GM12892 (cell line): ENCODE results near the gene ASB3.
A peak's percentile ranks its signal among the peaks of the same experiment; 100 is the strongest.
"Not testable (repeated sequence)": the region's sequence is repeated elsewhere in the genome, so short reads cannot be mapped to it uniquely, and the experiment has no call there.

ENCODE experiments used
- DNase-seq: peaks from one replicate; pipeline ENCODE4 v3.0.0; 2011; ENCODE audit not compliant: insufficient read length
- FAIRE-seq: peaks from 2 replicates; lab custom pipeline; 2011; peaks lifted over from hg19 to GRCh38; lab: Jason Lieb, UNC
- POLR2A ChIP-seq: IDR thresholded peaks from 2 replicates; pipeline ENCODE4 v1.6.1; 2011; ENCODE audit warnings: low read depth, low read length, control low read depth
- POLR2AphosphoS5 ChIP-seq: IDR thresholded peaks from 2 replicates; pipeline ENCODE4 v1.6.1; 2011; ENCODE audit warnings: low read depth, low read length, control low read depth
- TAF1 ChIP-seq: IDR thresholded peaks from 2 replicates; pipeline ENCODE4 v1.6.1; 2011; ENCODE audit warnings: low read depth, mild to moderate bottlenecking, control low read depth, low read length, borderline replicate concordance

The ASB3 gene

DNA sequence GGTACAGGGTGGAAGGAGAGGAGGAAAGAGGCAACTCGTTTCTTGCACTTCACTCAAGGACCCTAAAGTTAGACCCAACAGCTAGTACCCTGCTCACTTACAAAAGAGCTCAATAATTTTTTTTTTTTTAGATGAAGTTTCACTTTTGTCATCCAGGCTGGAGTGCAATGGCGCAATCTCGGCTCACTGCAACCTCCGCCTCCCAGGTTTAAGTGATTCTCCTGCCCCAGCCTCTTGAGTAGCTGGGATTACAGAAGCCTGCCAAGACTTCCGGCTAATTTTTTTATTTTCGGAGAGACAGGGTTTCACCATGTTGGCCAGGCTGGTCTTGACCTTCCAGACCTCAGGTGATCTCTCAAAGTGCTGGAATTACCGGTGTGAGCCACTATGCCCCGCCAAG lies 4.1 kb downstream of the ASB3 start:
- DNase-seq (no peak), FAIRE-seq (no peak)
- TF ChIP-seq POLR2A (no peak), TAF1 (no peak), POLR2AphosphoS5 (no peak)

GRCh38 chr2:53780056-53780455 lies 6.7 kb downstream of the ASB3 start:
- TF ChIP-seq TAF1, result no peak
- TF ChIP-seq POLR2A, result no peak
- TF ChIP-seq POLR2AphosphoS5, result no peak
- DNase-seq (no peak), FAIRE-seq (no peak)

DNA sequence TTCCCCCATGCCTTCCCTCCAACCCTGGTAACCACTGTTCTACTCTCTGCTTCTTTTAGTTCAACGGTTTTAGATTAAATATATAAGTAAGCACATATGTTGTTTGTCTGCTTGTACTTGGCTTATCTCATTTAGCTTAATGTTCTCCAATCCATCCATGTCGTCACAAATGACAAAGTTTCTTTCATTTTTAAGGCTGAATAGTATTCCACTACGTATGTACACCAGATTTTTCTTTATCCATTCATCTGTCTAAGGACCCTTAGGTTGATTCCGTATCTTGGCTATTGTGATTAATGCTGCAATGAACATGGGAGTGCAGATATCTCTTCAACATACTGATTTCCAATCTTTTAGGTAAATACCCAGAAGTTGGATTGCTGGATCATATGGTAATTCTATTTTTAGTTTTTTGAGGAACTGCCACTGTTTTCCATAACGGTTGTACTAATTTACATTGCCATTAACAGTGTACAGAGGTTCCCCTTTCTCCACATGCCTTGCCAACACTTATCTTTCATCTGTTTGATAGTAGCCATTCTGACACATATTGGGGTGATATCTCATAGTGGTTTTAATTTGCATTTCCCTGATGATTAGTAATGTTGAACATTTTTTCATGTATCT lies 8.1 kb downstream of the ASB3 start:
- DNase-seq (no peak), FAIRE-seq (peak; percentile 24)
- TF ChIP-seq POLR2AphosphoS5, result no peak
- TF ChIP-seq POLR2A, result no peak
- no peak for TF ChIP-seq TAF1

DNA sequence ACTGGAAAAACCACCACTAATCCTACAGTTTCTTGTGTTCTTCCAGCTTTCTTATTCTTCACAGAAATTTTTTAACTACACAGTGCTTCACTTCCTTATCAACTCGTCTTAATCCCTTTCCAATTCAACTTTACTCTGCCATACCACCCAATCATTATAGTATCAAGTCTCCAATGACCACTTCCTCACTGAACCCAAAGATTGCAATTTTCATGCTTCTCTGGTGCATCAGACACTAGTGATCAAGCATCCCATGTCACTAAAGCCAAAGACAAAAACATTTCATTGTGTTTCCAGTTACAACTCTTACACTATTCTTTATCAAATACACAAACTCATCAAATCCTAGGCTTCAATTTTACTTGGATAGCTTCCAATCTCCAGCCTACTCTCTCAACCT lies 9.6 kb downstream of the ASB3 start:
- FAIRE-seq (no peak), DNase-seq (no peak)
- TF ChIP-seq POLR2A (no peak), TAF1 (no peak), POLR2AphosphoS5 (no peak)

- no peak for TF ChIP-seq POLR2AphosphoS5
- TF ChIP-seq POLR2A, result no peak
- no peak for TF ChIP-seq TAF1
- DNase-seq (no peak), FAIRE-seq (no peak)
Measured at GRCh38 chr2:53770264-53770663, 16.5 kb downstream of the ASB3 start.

- FAIRE-seq (peak; percentile 76), DNase-seq (no peak)
- TF ChIP-seq POLR2A, result no peak
- TF ChIP-seq POLR2AphosphoS5, result no peak
- TF ChIP-seq TAF1, result no peak
Measured at GRCh38 chr2:53769318-53769945, 17.3 kb downstream of the ASB3 start.

DNA sequence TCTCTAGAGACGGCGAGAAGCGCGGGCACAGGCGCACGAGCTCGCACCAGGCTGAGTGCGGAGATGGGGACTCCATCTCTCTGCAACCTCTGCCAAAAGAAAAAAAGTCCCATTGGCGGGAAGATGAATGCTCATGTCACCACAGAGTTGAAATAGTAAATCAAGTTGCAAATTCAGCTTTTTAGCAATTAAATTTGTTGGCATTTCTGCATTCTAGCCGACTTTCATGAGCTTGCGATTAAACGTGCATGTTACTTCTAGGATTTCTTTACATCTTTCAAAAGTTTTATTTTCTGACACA lies 18.6 kb downstream of the ASB3 start:
- peak; percentile 40 for FAIRE-seq
- DNase-seq, result no peak
- TF ChIP-seq TAF1 (no peak), POLR2A (no peak), POLR2AphosphoS5 (no peak; the same call in 1 of the 2 replicates)

DNA sequence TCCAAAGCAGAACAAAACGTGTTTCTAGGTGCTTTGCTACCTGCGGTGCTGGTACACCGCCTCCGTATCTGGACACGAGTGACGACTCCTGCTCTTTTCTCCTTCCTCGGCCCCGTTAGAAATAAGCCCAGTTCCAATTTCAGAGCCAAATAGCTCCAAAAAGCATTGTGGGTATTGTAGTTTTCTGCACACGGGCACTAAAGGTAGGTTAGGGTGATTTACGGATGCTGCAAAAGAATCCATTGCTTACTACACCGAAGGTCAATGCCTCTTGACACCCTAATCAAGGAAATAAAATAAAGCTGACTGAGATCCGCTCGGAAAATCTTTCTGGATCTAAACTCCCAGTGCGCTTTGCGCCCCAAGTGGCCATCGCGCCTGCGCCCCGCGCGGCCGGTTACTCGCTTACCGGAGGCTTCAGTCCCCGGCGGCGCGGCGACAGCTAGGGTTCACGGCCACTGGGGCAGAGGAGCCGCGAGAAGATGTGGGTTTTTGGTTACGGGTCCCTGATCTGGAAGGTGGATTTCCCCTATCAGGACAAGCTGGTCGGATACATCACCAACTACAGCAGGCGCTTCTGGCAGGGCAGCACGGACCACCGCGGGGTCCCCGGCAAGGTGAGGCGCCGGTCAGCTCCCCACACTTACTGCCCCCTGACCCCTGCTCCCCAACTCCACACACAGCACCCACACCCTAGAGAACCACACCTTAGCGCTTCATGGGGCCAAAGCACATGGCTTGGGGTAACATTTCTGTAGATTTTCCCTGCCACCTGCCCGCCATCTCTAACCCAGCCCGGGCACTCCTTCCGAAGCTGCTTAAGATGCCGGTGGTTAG lies 19.1 kb downstream of the ASB3 start, which contains the start of gene CHAC2:
Gene CHAC2, plus strand, starts transcription at position 400 of the 837 bp plus-strand sequence. Its CDS starts 83 bp downstream, at position 483.
- TF ChIP-seq POLR2AphosphoS5, result peak; percentile 93
- peak; percentile 86; the same call in 1 of the 2 replicates for TF ChIP-seq POLR2A
- peak; percentile 61; the same call in 1 of the 2 replicates for TF ChIP-seq TAF1
- DNase-seq (peak; percentile 66), FAIRE-seq (peak; percentile 95)

DNA sequence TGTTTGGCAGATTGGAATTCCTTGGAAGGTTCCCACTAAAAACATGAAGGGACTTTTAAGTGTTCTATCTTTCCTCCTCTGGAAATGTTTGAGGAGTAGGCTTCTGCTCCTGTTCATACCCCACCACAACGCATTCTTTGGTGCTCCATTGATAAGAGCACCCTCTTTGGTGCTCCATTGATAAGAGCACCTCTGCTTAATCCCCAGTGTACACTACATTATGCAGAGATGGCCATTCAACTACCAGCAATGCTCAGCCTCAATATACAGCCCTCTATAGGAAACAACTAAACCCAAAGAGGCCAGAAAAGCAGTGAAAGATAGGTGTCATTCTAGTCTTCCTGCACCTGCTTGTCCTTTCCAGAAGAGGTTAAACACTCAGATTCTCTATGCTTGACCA lies 21.0 kb downstream of the ASB3 start:
- TF ChIP-seq TAF1 (no peak), POLR2AphosphoS5 (no peak)
- FAIRE-seq, result no peak

GRCh38 chr2:53757206-53757605 lies 29.5 kb downstream of the ASB3 start:
- not testable (repeated sequence) for DNase-seq, FAIRE-seq

More for the DNA sequence above, 21.0 kb downstream of the ASB3 start:
- no peak for DNase-seq

DNA sequence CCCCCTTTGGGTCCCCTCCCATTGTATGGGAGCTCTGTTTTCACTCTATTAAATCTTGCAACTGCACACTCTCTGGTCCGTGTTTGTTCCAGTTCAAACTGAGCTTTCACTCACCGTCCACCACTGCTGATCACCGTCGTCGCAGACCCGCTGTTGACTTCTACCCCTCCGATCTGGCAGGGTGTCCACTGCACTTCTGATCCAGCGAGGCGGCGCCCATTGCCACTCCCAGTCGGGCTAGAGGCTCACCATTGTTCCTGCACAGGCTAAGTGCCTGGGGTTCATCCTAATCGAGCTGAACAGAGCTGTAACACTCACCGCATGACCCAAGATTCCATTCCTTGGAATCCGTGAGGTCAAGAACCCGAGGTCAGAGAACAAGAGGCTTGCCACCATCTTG lies 30.1 kb downstream of the ASB3 start:
- no peak for TF ChIP-seq TAF1
- no peak for TF ChIP-seq POLR2A
- TF ChIP-seq POLR2AphosphoS5, result no peak
- DNase-seq (no peak), FAIRE-seq (no peak)

DNA sequence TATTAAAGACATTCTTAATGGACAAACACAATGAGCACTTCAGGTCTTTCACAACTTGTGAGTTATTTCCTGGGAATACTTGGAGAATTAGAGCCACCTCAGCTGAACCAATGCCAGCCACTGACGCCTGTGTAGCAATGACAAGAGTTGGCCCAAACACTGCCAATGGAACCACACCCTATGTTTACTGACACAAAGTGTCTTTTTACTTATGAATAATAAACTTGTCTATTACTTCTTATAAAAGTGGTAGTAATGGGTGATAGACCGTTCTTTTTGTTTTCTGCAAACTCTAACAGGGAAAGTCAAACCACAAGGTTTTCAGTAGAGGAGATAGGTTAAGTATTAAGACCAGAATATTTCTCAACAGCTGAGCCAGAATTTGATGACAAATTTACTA lies 31.6 kb downstream of the ASB3 start:
- DNase-seq (no peak), FAIRE-seq (no peak)

More for the DNA sequence above, 31.6 kb downstream of the ASB3 start:
- no peak for TF ChIP-seq POLR2A
- TF ChIP-seq POLR2AphosphoS5, result no peak
- no peak for TF ChIP-seq TAF1
